ENCODE data around the gene POLR2M. TPM values are rescaled to one million over a fixed set of nuclear protein-coding genes. Genes with fewer than 3 reads are reported as not detected.

Gene POLR2M
- total RNA-seq, 2 experiments from 2014 or later, result 72.5 to 85.0 TPM

GRCh38 chr15:57761562-57761961 is 55.0 kb downstream of the POLR2M start:
- no peak for TF ChIP-seq CTCF (IDR thresholded peaks at IDR 0.05)
- Mint-ChIP-seq H3K9me3 (no peaks in the 10 kb centered on the region), H3K4me3 (no peak overlapping the region), H3K27me3 (no peaks in the 10 kb centered on the region), H3K4me1 (ENCODE audit: low read depth) (no peaks in the 10 kb centered on the region), H3K27ac (no peak overlapping the region), H3K36me3 (ENCODE audit: low read depth) (no peaks in the 10 kb centered on the region)
- intact Hi-C loops (cut with micrococcal nuclease), result no loop called here
- CTCF ChIA-PET, result interaction anchor here (1.2 kb wide), 1 partner anchor 99 kb away, joined by 5 read pairs; no protein-coding TSS in a partner anchor
- POLR2A ChIA-PET, result no interaction called here
- ATAC-seq (no peak), DNase-seq (no peak)

GRCh38 chr15:57762302-57762701 is 55.8 kb downstream of the POLR2M start:
- CTCF ChIA-PET, result interaction anchor here (1.2 kb wide), 1 partner anchor 99 kb away, joined by 5 read pairs; no protein-coding TSS in a partner anchor
- peaks cover under 1% of the 10 kb centered on the region for H3K4me1 Mint-ChIP-seq (ENCODE audit: low read depth)
- no peaks in the 10 kb centered on the region for H3K9me3 Mint-ChIP-seq
- intact Hi-C loops (cut with micrococcal nuclease), result no loop called here
- no peak overlapping the region for H3K27ac Mint-ChIP-seq
- no peak for ATAC-seq
- POLR2A ChIA-PET, result no interaction called here
- no peaks in the 10 kb centered on the region for H3K27me3 Mint-ChIP-seq
- no peaks in the 10 kb centered on the region for H3K36me3 Mint-ChIP-seq (ENCODE audit: low read depth)
- no peak overlapping the region for H3K4me3 Mint-ChIP-seq
- no peak for DNase-seq
- no peak for TF ChIP-seq CTCF (IDR thresholded peaks at IDR 0.05)

- Mint-ChIP-seq H3K27ac (no peak overlapping the region), H3K4me3 (no peak overlapping the region), H3K9me3 (no peaks in the 10 kb centered on the region), H3K36me3 (ENCODE audit: low read depth) (no peaks in the 10 kb centered on the region), H3K4me1 (ENCODE audit: low read depth) (peaks cover 8% of the 10 kb centered on the region), H3K27me3 (no peaks in the 10 kb centered on the region)
- TF ChIP-seq CTCF (IDR thresholded peaks at IDR 0.05), result no peak
- POLR2A ChIA-PET, result no interaction called here
- DNase-seq, result no peak
- intact Hi-C loops (cut with micrococcal nuclease), result no loop called here
- ATAC-seq, result no peak
- CTCF ChIA-PET, result interaction anchor here (0.9 kb wide), 1 partner anchor 30 kb away, joined by 3 read pairs; no protein-coding TSS in a partner anchor
Measured at GRCh38 chr15:57763176-57763964, 56.9 kb downstream of the POLR2M start.

Other genes starting within 250 kb of the POLR2M start
- gene MYZAP, start 114.8 kb upstream of the POLR2M start, total RNA-seq, result not detected

All from activated CD8-positive, alpha-beta T cell treated with anti-CD3 and anti-CD28 coated beads for 36 hours (primary cell).